NT2/D1 (cell line): Measurements from ENCODE around the gene FSD1.
A peak's percentile ranks its signal among the peaks of the same experiment; 100 is the strongest.

Experiments
- DNase-seq: peaks from one replicate; pipeline ENCODE4 v3.0.0-alpha.2; 2011; ENCODE audit warnings: low read depth, low spot score
- H3K27me3 ChIP-seq: 2 replicates; pipeline ENCODE4 v1.6.0; 2011; ENCODE audit warnings: mild to moderate bottlenecking; ENCODE audit not compliant: insufficient read length, insufficient read depth
- H3K36me3 ChIP-seq: 2 replicates; pipeline ENCODE4 v1.6.1; 2011; ENCODE audit warnings: mild to moderate bottlenecking, low read length, mixed read lengths; ENCODE audit not compliant: insufficient read depth, insufficient read length
- H3K4me1 ChIP-seq: 2 replicates; pipeline ENCODE4 v1.5.1; 2011; ENCODE audit not compliant: insufficient read depth, insufficient read length
- H3K4me3 ChIP-seq: 2 replicates; pipeline ENCODE4 v1.5.1; 2011; ENCODE audit warnings: low read depth; ENCODE audit not compliant: insufficient read length
- H3K9ac ChIP-seq: 2 replicates; pipeline ENCODE4 v1.6.0; 2011; ENCODE audit warnings: low read depth; ENCODE audit not compliant: insufficient read length
- H3K9me3 ChIP-seq: 2 replicates; pipeline ENCODE4 v1.5.1; 2011; ENCODE audit warnings: mild to moderate bottlenecking, low read length; ENCODE audit not compliant: insufficient read depth
- SUZ12 ChIP-seq: IDR thresholded peaks from 2 replicates; pipeline ENCODE4 v1.6.1; 2011; ENCODE audit not compliant: insufficient read length, insufficient read depth; ENCODE audit errors: extremely low read depth
- YY1 ChIP-seq: IDR thresholded peaks from 2 replicates; pipeline ENCODE4 v1.6.1; 2011; ENCODE audit not compliant: insufficient read length, insufficient read depth
- ZNF274 ChIP-seq: IDR thresholded peaks from 2 replicates; pipeline ENCODE4 v1.6.1; 2011; ENCODE audit warnings: mild to moderate bottlenecking, low read depth, low read length

FSD1 gene

DNA sequence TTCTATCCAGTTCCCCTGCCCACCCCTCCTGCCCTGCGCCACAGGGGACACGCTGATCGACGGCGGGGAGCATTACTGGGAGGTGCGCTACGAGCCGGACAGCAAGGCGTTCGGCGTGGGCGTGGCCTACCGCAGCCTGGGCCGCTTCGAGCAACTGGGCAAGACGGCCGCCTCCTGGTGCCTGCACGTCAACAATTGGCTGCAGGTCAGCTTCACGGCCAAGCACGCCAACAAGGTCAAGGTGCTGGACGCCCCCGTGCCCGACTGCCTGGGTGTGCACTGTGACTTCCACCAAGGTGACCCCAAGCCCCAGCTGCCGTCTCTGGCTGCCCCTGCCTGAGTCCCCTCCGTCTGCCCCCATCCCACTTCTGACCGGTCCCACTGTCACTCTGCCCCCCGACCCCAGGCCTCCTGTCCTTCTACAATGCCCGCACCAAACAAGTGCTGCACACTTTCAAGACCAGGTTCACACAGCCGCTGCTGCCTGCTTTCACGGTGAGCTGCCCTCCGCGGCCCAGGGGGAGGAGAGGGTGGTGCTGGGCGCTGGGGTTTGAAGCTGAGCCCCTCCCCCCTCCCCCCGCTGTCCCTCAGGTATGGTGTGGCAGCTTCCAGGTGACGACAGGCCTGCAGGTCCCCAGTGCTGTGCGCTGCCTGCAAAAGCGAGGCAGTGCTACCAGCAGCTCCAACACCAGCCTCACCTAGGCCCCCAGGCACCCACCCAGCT lies 18.7 kb downstream of the FSD1 start:
- no peak for TF ChIP-seq ZNF274
- no peak for TF ChIP-seq YY1
- no peak for TF ChIP-seq SUZ12

DNA sequence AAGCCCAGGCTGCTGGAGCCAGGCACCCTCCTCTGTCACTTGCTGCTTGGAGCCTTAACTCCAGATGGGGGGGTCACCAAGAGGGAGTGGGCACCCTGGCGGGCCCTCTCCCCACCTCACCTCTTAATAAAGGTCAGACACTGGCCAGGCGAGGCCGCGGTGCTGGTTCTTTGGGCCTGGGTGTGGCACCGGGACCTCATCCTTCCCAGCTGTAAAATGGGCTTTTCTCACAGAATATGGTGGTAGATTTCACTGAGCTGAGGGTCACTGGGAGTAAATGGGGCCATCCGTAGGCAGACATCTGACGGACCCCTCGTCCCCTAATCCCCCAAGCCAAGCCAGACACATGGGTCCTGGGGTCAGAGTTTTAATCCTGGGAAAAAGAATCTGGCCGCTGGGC lies 19.3 kb downstream of the FSD1 start:
- H3K4me3 ChIP-seq, result no peak overlapping the region
- no peak for DNase-seq
- peaks cover 16% of the 10 kb centered on the region for H3K36me3 ChIP-seq
- no peak overlapping the region for H3K9ac ChIP-seq
- peaks cover 6% of the 10 kb centered on the region for H3K4me1 ChIP-seq
- peaks cover 3% of the 10 kb centered on the region for H3K27me3 ChIP-seq
- TF ChIP-seq YY1 (no peak), SUZ12 (no peak), ZNF274 (no peak)
- H3K9me3 ChIP-seq, result peaks cover 37% of the 10 kb centered on the region

More for the DNA sequence above, 18.7 kb downstream of the FSD1 start:
- DNase-seq, result no peak
- Histone ChIP-seq H3K36me3 (peaks cover 22% of the 10 kb centered on the region), H3K9me3 (peaks cover 39% of the 10 kb centered on the region), H3K9ac (no peak overlapping the region), H3K4me1 (peaks cover 6% of the 10 kb centered on the region), H3K4me3 (no peak overlapping the region), H3K27me3 (peaks cover 3% of the 10 kb centered on the region)

DNA sequence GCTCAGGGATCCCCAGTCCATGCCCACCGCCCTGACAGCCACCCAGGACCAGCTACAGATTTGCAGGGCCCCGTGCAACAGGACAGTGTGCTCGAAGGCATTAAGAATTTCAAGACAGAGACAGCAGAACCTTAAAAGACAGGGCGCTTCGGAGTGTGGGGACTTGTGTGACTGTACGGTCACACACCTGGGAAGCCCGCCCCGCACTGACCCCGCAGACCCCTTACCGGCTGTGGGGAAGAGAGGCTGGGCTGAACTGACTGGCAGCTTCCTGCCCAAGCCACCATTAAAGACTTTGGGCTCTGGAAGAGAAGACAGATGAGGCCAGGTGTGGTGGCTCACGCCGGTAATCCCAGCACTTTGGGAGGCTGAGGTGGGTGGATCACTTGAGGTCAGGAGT lies 19.8 kb downstream of the FSD1 start:
- no peak for TF ChIP-seq SUZ12
- no peak for TF ChIP-seq ZNF274
- TF ChIP-seq YY1, result no peak
- Histone ChIP-seq H3K9me3 (peaks cover 32% of the 10 kb centered on the region), H3K36me3 (peaks cover 15% of the 10 kb centered on the region), H3K4me1 (peaks cover 6% of the 10 kb centered on the region), H3K9ac (no peak overlapping the region), H3K27me3 (peaks cover 3% of the 10 kb centered on the region), H3K4me3 (no peak overlapping the region)
- no peak for DNase-seq

DNA sequence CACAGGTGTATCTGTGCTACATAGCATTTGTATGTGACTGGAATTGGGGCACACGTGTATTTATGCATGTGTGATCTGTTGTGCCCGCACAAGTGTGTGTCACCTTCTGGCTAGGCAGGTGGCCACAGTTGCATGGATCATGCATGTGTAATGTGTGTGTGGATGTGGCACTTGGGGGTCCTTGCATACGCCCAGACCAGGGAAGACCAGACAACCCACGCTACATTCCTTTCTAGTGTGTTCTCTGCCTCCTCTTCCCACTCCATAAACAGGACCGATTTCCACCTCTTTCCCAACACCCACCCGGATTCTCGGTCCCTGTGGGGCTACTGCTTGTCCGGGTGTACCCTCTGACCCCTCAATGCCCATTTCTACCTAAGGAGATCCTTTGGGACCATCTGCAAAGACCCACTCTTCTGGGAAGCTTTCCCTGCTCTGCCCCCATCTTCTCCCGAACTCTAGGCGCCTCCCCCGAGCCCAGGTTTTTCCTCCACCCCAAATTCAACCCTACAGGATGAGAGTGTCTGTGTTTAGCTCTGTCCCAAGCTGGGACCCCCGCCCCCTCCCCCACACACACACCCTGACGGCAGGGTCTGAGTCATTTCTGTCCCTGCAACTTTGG lies 21.9 kb downstream of the FSD1 start:
- H3K27me3 ChIP-seq, result no peaks in the 10 kb centered on the region
- H3K36me3 ChIP-seq, result peaks cover 18% of the 10 kb centered on the region
- H3K9me3 ChIP-seq, result peaks cover 11% of the 10 kb centered on the region
- H3K4me1 ChIP-seq, result peaks cover 6% of the 10 kb centered on the region
- H3K9ac ChIP-seq, result peak overlapping the region; percentile 6
- DNase-seq, result no peak
- TF ChIP-seq ZNF274, result no peak
- TF ChIP-seq YY1, result no peak
- TF ChIP-seq SUZ12, result no peak
- H3K4me3 ChIP-seq, result peak overlapping the region; percentile 48

DNA sequence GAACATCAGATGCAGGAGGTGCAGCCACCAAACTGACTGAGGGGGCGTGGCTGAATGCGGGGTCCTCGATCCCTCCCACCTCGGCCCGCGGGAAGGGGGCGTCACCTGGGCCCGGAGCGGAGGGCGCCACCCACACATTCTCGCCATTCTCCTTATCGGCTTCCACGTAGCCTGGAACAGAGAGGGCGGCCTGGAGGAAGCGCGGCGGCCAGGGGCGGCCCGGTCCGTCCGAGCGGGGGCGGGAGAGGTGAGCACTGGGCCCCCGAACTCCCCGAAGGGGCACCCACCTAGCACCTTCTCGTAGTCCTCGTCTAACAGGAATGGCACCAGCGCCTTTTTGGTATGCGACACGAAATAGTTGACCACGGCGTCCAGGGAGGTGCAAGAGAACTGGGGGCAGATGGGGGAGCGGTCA lies 22.4 kb downstream of the FSD1 start:
- TF ChIP-seq ZNF274 (no peak), YY1 (no peak), SUZ12 (no peak)
- peaks cover 18% of the 10 kb centered on the region for H3K36me3 ChIP-seq
- H3K9me3 ChIP-seq, result peaks cover 6% of the 10 kb centered on the region
- H3K4me3 ChIP-seq, result peak overlapping the region; percentile 48
- H3K4me1 ChIP-seq, result peaks cover 6% of the 10 kb centered on the region
- peak; percentile 40 for DNase-seq
- peak overlapping the region; percentile 61 for H3K9ac ChIP-seq
- H3K27me3 ChIP-seq, result no peaks in the 10 kb centered on the region

DNA sequence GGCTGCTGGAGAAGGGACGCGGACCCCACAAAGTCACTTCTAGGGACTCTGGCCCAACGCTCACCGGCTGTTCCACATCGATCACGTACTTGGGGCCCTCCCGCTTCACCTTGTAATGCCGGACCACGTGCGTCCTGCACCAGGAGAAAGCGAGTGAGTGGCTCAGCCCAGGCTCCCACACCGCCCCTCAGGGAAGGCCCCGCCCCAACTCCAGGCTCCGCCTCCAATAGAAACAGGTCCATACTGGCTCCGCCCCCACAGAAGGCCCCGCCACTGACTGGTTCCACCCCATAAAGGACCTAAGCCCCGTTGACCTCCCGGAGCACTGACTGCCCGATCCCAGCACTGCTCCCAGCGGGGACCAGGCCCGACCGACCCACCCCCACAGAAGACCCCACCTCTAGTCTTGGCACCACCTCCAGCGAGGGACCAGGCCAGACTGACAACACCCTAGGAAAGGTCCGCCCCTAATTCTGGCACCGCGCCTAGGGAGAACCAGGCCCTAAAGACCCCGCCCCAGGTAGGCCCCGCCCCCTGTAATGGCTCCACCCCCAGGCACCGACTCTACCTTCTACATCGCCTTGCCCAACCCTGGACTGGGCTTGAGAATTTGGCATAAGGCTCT lies 23.0 kb downstream of the FSD1 start:
- peak overlapping the region; percentile 48 for H3K4me3 ChIP-seq
- peaks cover 6% of the 10 kb centered on the region for H3K4me1 ChIP-seq
- TF ChIP-seq ZNF274 (no peak), YY1 (no peak), SUZ12 (no peak)
- peak; percentile 89 for DNase-seq
- peaks cover 18% of the 10 kb centered on the region for H3K36me3 ChIP-seq
- no peaks in the 10 kb centered on the region for H3K27me3 ChIP-seq
- peaks cover under 1% of the 10 kb centered on the region; the same call in 1 of the 2 replicates for H3K9me3 ChIP-seq
- peak overlapping the region; percentile 68 for H3K9ac ChIP-seq

DNA sequence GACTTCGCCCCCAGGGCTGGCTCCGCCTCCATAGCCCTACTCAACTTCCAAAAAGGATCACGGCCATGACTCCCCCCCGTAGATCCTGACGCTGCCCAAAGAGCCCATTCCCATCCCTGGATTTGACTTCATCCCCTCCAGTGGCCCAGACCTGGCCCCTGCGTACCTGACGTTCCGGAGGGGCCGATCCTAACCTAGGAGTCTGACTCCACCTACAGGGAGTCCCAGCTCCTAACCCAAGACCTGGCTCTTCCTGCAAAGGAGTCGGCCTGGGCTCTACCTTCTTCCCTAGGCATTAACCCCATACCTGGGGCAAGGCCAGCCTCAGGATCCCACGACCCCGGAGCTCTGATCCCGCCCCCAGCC lies 23.5 kb downstream of the FSD1 start:
- H3K4me3 ChIP-seq, result peak overlapping the region; percentile 42
- peak overlapping the region; percentile 68 for H3K9ac ChIP-seq
- H3K9me3 ChIP-seq, result no peaks in the 10 kb centered on the region
- DNase-seq, result no peak
- peaks cover 16% of the 10 kb centered on the region for H3K36me3 ChIP-seq
- H3K4me1 ChIP-seq, result peaks cover 6% of the 10 kb centered on the region
- no peaks in the 10 kb centered on the region for H3K27me3 ChIP-seq
- no peak for TF ChIP-seq ZNF274
- TF ChIP-seq SUZ12, result no peak
- TF ChIP-seq YY1, result no peak
